ENCODE data around the gene PRKCE. TPM values are rescaled to one million over a fixed set of nuclear protein-coding genes. Genes with fewer than 3 reads are reported as not detected.

The PRKCE gene
- total RNA-seq, 1 experiment from 2014 or later = 21.7 TPM

- peaks cover 4% of the 10 kb centered on the region; the same call in 1 of the 2 replicates for H4K20me1 ChIP-seq (ENCODE audit: insufficient read depth)
- no peak for DNase-seq
- H3K4me1 ChIP-seq (replicated peaks; ENCODE audit: insufficient read depth) = peaks cover 19% of the 10 kb centered on the region
- H3K36me3 ChIP-seq (ENCODE audit: low read depth) = no peaks in the 10 kb centered on the region
- POLR2A ChIA-PET (ENCODE audit: unreplicated experiment) = interaction anchor here (0.6 kb wide), 1 partner anchor 233 kb away, joined by 3 read pairs; no protein-coding TSS in a partner anchor
- CTCF ChIA-PET = interaction anchor here (0.5 kb wide), 1 partner anchor 21 kb away, joined by 14 read pairs; no protein-coding TSS in a partner anchor
- intact Hi-C loops (cut with micrococcal nuclease; ENCODE audit: unreplicated experiment) = loop anchor here (2.0 kb wide), 1 partner anchor 30 kb away; no protein-coding TSS in a partner anchor
- H3F3A ChIP-seq (ENCODE audit: insufficient read depth, low read depth) = peaks cover 14% of the 10 kb centered on the region
- peak overlapping the region; percentile 22 for H3K4me2 ChIP-seq
- H3K4me3 ChIP-seq = no peak overlapping the region
- no peak overlapping the region for H3K27ac ChIP-seq
- BruUV-seq (replicated peaks) = no TSS peak
- TF ChIP-seq EZH2 (IDR thresholded peaks at IDR 0.05; ENCODE audit: low read depth) (no peak), CTCF (conservative IDR thresholded peaks at IDR 0.05) (no peak)
- H3K9me3 ChIP-seq (ENCODE audit: insufficient read depth, low read depth) = no peaks in the 10 kb centered on the region
- no peaks in the 10 kb centered on the region for H3K9me2 ChIP-seq (ENCODE audit: insufficient read depth)
- H3K79me2 ChIP-seq (ENCODE audit: low read depth) = no peaks in the 10 kb centered on the region; the same call in 1 of the 2 replicates
- no peak overlapping the region for H2AFZ ChIP-seq
- H3K27me3 ChIP-seq (ENCODE audit: insufficient read depth, low read depth) = no peaks in the 10 kb centered on the region
Measured at GRCh38 chr2:45909171-45909565, 257.7 kb downstream of the PRKCE start.

- peaks cover 4% of the 10 kb centered on the region; the same call in 1 of the 2 replicates for H4K20me1 ChIP-seq (ENCODE audit: insufficient read depth)
- no peak overlapping the region for H3K27ac ChIP-seq
- H3K4me1 ChIP-seq (replicated peaks; ENCODE audit: insufficient read depth) = peaks cover 19% of the 10 kb centered on the region
- peak; percentile 83 to 95 for DNase-seq
- no peaks in the 10 kb centered on the region; the same call in 1 of the 2 replicates for H3K79me2 ChIP-seq (ENCODE audit: low read depth)
- intact Hi-C loops (cut with micrococcal nuclease; ENCODE audit: unreplicated experiment) = loop anchor here (2.0 kb wide), 1 partner anchor 29 kb away; no protein-coding TSS in a partner anchor
- H3K4me2 ChIP-seq = peak overlapping the region; percentile 22; the same call in 1 of the 2 replicates
- no peaks in the 10 kb centered on the region for H3K27me3 ChIP-seq (ENCODE audit: insufficient read depth, low read depth)
- POLR2A ChIA-PET (ENCODE audit: unreplicated experiment) = interaction anchor here (0.6 kb wide), 1 partner anchor 234 kb away, joined by 3 read pairs; no protein-coding TSS in a partner anchor
- no TSS peak for BruUV-seq (replicated peaks)
- no peaks in the 10 kb centered on the region for H3K36me3 ChIP-seq (ENCODE audit: low read depth)
- H3K9me2 ChIP-seq (ENCODE audit: insufficient read depth) = no peaks in the 10 kb centered on the region
- H3F3A ChIP-seq (ENCODE audit: insufficient read depth, low read depth) = peaks cover 14% of the 10 kb centered on the region
- no peaks in the 10 kb centered on the region for H3K9me3 ChIP-seq (ENCODE audit: insufficient read depth, low read depth)
- no peak overlapping the region for H2AFZ ChIP-seq
- CTCF ChIA-PET = interaction anchor here (0.5 kb wide), 1 partner anchor 20 kb away, joined by 14 read pairs; no protein-coding TSS in a partner anchor
- H3K4me3 ChIP-seq = no peak overlapping the region
- TF ChIP-seq EZH2 (IDR thresholded peaks at IDR 0.05; ENCODE audit: low read depth) = no peak
Measured at GRCh38 chr2:45909677-45910191, 258.3 kb downstream of the PRKCE start.

- H3K27me3 ChIP-seq (ENCODE audit: insufficient read depth, low read depth) = no peaks in the 10 kb centered on the region
- peaks cover 4% of the 10 kb centered on the region; the same call in 1 of the 2 replicates for H4K20me1 ChIP-seq (ENCODE audit: insufficient read depth)
- intact Hi-C loops (cut with micrococcal nuclease; ENCODE audit: unreplicated experiment) = no loop called here
- H3K36me3 ChIP-seq (ENCODE audit: low read depth) = no peaks in the 10 kb centered on the region
- peaks cover 19% of the 10 kb centered on the region for H3K4me1 ChIP-seq (replicated peaks; ENCODE audit: insufficient read depth)
- peaks cover 14% of the 10 kb centered on the region for H3F3A ChIP-seq (ENCODE audit: insufficient read depth, low read depth)
- no peak overlapping the region for H2AFZ ChIP-seq
- no peak overlapping the region for H3K27ac ChIP-seq
- H3K4me3 ChIP-seq = no peak overlapping the region
- ChIA-PET CTCF (no interaction called here), POLR2A (ENCODE audit: unreplicated experiment) (no interaction called here)
- no peak for DNase-seq
- BruUV-seq (replicated peaks) = no TSS peak
- no peak overlapping the region for H3K4me2 ChIP-seq
- no peak for TF ChIP-seq EZH2 (IDR thresholded peaks at IDR 0.05; ENCODE audit: low read depth)
- TF ChIP-seq CTCF (conservative IDR thresholded peaks at IDR 0.05) = no peak
- no peaks in the 10 kb centered on the region; the same call in 1 of the 2 replicates for H3K79me2 ChIP-seq (ENCODE audit: low read depth)
- no peaks in the 10 kb centered on the region for H3K9me2 ChIP-seq (ENCODE audit: insufficient read depth)
- H3K9me3 ChIP-seq (ENCODE audit: insufficient read depth, low read depth) = no peaks in the 10 kb centered on the region
Measured at GRCh38 chr2:45910473-45911060, 259.1 kb downstream of the PRKCE start.
